HG03060 (cell line): Measurements from ENCODE around the gene RPAP2.
"Not testable (repeated sequence)": the region's sequence is repeated elsewhere in the genome, so short reads cannot be mapped to it uniquely, and the experiment has no call there.

Source experiments
- ATAC-seq: cut with Tn5 transposase; IDR thresholded peaks from one replicate; pipeline ENCODE4 v1.9.1; 2021; ENCODE audit warnings: low read depth, moderate number of reproducible peaks; ENCODE audit not compliant: unreplicated experiment

The RPAP2 gene

DNA sequence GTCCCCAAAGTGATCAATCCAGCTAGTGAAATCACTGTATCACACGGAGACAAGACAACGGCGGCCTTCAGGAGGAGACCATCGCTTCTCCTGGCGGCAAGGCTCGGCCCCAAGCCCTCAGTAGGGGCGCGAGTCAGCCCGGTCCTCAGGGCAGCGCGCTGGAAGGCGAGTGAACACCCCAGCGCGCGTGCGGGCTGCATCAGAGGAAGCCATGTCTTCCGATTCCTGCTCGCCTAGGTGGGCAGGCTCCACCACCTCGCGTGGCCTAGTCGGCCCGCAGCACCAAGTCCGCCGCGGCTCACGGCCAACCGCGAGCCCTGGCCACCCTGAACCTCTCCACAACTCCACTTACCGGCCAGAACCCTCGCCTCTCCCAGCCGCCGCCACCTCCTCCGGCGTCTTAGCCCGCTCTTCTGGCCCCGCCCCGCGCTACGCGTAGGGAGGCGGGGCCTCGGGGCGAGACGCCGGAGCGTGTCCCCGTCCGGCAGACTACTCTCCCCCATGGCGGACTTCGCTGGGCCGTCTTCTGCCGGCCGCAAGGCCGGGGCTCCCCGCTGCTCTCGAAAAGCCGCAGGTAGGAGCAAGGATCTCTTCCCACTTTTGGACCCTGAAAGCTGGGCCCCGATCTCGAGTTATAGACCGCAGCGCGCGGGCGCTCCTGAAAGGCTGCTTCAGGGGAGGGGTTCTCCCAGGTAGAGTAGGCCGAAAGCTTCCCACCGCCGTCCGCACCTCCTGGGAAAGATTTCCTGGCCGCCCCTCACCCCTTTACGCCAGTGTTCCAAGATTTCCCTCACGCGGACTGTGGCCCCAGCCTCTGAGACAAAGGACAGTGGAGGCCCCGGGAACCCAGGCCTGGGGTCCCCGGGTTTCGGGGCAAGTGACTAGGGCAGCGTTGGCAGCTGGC is at the start of gene RPAP2, which contains the start of gene GLMN:
Gene RPAP2 (plus strand): TSS at position 487 of the 904 bp plus-strand sequence. CDS start 15 bp downstream, at position 502.
Gene GLMN (minus strand): TSS at position 415 of the 904 bp plus-strand sequence. CDS start 988 bp downstream, outside the sequence.
- peak; percentile 78 for ATAC-seq

GRCh38 chr1:92254714-92255113 is 44.1 kb upstream of the RPAP2 start:
- not testable (repeated sequence) for ATAC-seq

- ATAC-seq = no peak
Measured at GRCh38 chr1:92259350-92259749, 39.5 kb upstream of the RPAP2 start.

DNA sequence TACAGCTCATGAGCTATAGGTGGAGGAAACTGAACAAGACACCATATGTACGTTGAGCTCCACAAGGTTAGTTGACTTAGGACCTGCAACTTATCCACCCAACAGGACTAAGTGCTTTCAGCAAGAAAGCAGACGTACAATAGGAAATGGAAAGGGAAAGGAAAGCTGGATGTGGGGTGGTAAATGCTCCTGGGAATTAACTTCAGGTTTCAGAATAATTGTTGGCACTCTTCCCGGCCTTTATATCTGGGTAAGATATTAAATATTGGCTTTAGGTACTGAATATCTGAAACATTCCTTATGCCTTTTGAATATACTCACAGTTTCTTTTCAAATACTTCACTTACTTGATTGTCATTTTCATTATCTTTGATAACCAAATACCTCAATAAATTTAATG is 36.3 kb upstream of the RPAP2 start:
- no peak for ATAC-seq

GRCh38 chr1:92273039-92273438 is 25.8 kb upstream of the RPAP2 start:
- no peak for ATAC-seq

GRCh38 chr1:92274939-92275338 is 23.9 kb upstream of the RPAP2 start:
- no peak for ATAC-seq

- no peak for ATAC-seq
Measured at GRCh38 chr1:92276082-92276481, 22.8 kb upstream of the RPAP2 start.

- no peak for ATAC-seq
Measured at GRCh38 chr1:92277105-92277723, 21.6 kb upstream of the RPAP2 start.

DNA sequence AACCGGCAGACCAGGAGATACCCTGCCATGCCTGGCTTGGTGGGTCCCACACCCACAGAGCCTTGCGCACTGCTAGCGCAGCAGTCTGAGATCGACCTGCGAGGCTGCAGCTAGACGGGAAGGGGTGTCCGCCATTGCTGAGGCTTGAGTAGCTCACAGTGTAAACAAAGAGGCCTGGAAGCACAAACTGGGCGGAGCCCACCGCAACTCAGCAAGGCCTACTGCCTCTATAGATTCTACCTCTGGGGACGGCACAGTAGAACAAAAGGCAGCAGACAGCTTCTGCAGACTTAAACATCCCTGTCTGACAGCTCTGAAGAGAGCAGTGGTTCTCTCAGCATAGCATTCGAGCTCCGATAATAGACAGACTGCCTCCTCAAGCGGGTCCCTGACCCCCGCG is 19.1 kb upstream of the RPAP2 start:
- ATAC-seq = not testable (repeated sequence)

DNA sequence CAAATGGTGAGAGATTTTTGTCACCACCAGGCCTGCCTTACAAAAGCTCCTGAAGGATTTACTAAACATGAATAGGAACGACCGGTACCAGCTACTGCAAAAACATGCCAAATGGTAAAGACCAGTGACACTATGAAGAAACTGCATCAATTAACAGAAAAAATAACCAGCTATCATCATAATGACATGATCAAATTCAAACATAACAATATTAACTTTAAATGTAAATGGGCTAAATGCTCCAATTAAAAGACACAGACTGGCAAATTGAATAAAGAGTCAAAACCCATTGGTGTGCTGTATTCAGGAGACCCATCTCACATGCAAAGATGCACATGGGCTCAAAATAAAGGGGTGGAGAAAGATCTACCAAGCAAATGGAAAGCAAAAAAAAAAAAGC is 17.4 kb upstream of the RPAP2 start:
- ATAC-seq = not testable (repeated sequence)

- no peak for ATAC-seq
Measured at GRCh38 chr1:92291372-92291999, 7.4 kb upstream of the RPAP2 start.

DNA sequence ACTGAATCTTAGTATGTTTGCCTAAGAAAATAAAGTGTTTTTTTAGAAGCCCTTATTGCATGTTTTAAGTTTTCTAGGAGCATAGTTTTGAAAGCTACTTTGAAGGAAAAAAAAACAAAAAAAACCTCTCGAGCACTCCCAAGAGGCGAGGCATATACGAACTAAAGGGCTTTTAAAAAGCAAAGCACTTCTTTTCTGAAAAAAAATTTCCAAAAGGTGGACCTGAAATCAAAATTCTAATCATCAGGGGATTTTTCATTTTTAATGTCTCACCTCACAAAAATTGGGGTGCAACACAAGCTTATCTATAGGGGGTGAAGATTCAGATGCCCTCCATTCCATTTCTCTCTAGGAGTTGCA is 666 bp upstream of the RPAP2 start:
- no peak for ATAC-seq

- ATAC-seq = no peak
Measured at GRCh38 chr1:92299477-92300150, 755 bp downstream of the RPAP2 start.

DNA sequence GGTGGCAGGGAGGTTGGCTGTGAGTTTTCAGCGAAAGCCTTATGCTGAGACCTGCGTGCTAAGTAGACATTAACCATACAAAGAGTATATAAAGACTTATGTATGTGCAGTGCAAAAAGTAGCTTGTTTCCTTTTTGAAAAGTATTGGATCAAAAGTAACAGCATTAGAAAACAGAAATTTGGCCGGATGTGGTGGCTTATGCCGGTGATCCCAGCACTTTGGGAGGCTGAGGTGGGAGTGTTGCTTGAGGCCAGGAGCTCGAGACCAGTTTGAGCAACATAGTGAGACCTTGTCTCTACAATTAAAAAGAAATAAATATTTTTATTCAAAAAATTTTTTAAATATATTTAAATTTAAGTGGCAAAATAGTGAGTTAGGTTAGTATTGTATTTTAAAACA is 2.2 kb downstream of the RPAP2 start:
- no peak for ATAC-seq

GRCh38 chr1:92306020-92306419 is 7.2 kb downstream of the RPAP2 start:
- no peak for ATAC-seq

DNA sequence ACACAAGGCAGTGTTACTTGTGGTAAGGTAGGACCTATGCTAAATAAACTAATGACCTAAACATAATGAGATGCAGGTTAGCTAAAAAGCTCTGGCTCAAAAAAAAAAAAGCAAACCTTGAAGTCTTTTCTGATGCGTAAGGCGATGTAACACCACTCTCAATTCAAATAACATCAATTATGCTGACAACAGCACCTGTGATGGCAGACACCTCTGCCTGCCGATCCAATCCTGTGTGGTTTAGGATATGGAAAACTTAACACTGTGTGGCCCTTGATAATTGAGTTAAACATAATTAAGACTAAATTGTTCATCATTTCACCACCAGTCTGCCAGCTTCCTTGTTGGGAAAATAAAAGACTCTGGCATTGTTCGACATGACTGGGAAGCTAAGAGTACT is 9.1 kb downstream of the RPAP2 start:
- no peak for ATAC-seq

DNA sequence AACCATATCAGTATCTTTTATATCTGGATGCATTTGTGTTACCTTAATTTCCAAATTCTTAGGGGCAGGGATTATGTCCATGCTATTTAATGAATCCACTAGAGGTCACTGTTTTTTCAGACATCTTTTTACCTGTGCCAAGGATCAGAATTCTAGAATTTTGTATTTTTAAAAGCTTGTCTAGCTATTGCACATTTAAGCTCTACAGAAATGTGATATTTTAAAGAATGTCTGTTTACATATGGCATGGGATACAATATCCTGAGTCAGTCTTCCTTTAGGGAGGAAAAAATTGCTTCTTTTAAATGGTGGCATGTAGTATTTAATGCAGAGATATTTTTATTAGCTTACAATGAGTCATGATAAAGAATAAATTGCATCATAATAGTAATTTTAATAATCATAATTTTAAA is 11.3 kb downstream of the RPAP2 start:
- no peak for ATAC-seq

DNA sequence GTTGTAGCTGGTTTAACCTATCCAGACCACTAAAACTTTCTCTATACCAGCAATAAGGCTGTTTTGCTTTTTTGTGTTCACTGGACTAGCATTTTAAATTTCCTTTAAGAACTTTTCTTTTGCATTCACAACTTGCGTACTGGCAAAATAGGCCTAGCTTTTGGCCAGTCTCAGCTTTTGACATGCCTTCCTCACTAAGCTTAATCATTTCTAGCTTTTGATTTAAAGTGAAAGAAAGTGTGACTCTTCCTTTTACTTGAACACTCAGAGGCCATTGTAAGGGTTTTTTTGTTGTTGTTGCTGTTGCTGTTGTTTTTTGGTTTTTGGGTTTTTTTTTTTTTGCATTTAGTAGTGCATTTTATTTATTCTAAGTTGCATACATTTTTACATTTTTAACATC is 15.2 kb downstream of the RPAP2 start:
- ATAC-seq = no peak

DNA sequence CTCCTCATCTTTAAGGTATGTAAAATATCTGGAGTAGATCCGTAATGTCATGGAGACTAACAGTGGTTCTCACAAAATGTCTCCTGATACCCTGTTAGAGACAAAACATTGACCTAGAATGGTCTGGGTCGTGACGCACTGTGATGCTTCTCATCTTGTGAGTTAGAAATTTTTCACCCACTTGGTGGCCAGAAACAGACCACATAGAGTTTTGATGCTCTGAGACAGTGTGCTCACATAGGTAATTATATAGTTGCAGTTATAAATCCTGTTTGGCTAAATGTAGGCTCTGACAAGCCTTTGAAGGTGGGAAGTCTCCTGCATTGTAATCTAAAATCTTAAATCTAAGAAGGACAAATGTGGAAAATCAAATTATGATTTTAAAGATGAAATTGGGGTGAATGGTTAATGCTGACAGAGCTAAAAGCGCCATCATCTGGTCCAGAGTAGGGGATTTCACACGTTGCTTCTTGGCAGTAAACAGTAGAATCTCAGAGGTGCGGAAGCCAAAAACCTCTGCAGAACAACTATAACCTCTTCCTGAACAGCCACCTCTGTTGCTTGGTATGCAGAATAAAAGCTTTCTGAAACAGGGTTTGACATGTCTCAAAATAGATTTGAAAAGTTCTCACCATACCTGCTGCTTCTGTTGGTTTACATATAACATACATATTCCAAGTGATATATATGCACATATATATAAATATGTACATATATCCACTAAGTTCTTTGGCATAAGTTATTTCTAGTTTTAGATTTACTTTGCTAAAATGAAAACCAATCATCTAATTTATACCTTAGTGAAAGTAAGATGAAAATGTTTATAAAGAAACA is 17.1 kb downstream of the RPAP2 start:
- ATAC-seq = no peak
